HCT116 (cell line): ENCODE results near the gene CELF4. TPM values are rescaled to one million over a fixed set of nuclear protein-coding genes. Genes with fewer than 3 reads are reported as not detected.

ENCODE experiments used
- ATAC-seq: fragments of 200-7000 bp; cut with Tn5 transposase; 2 replicates; pipeline ENCODE4 v1.9.1; 2020; ENCODE audit warnings: mild to moderate bottlenecking, moderate library complexity
- BruUV-seq: library from RNA; stranded (reverse); fragments of 400-500 nt; replicated peaks from 2 replicates; lab custom pipeline; 2021; lab: Mats Ljungman, UMichigan
- CTCF ChIA-PET: fragments of 300-600 bp; sonication (Branson Sonifier 250); formaldehyde crosslinking; loops from one replicate; lab custom pipeline; 2021; ENCODE audit warnings: antibody characterized with exemption; lab: Charles Lee
- POLR2A ChIA-PET: fragments of 300-600, 350-600 bp; sonication (Branson Sonifier 250); formaldehyde crosslinking; loops from one replicate; lab custom pipeline; 2021; ENCODE audit warnings: antibody characterized with exemption; lab: Charles Lee
- RAD21 ChIA-PET, 2 experiments: fragments of 300-600 bp; sonication (Branson Sonifier 250); formaldehyde crosslinking; loops; one replicate each; lab custom pipeline; 2023; ENCODE audit warnings: low total read pairs in 2 of 2; ENCODE audit not compliant: uncharacterized antibody in 2 of 2, unreplicated experiment in 2 of 2, low non-redundant PET in 1 of 2; lab: Charles Lee
- DNase-seq: peaks from one replicate; pipeline ENCODE4 v3.0.0-alpha.2; 2010; ENCODE audit warnings: low read depth, low spot score
- H2AFZ ChIP-seq: fragments of 200-600 bp; shearing (Covaris generic), sonication (generic); 2 replicates; pipeline ENCODE4 v1.6.1; 2017; ENCODE audit warnings: low read depth, mixed run types, mixed read lengths, antibody characterized with exemption, low read length; ENCODE audit not compliant: poor library complexity, severe bottlenecking
- H3K27ac ChIP-seq: 2 replicates; pipeline ENCODE4 v1.5.1; 2012; ENCODE audit warnings: low read depth, low read length
- H3K27me3 ChIP-seq: fragments of 200-600 bp; sonication (generic); 2 replicates; pipeline ENCODE4 v1.6.1; 2016; ENCODE audit warnings: mixed run types, low read length, mixed read lengths; ENCODE audit not compliant: insufficient read depth
- H3K36me3 ChIP-seq, 2 experiments: fragments of 200-500 bp in 1 of 2; fragments of 200-600 bp in 1 of 2; sonication (Bioruptor generic) in 1 of 2; sonication (generic) in 1 of 2; 2 replicates each; pipeline versions ENCODE4 v1.5.1 to v1.6.1; 2014 to 2016; ENCODE audit warnings: low read length in 2 of 2, inconsistent platforms in 1 of 2, mixed read lengths in 1 of 2, mixed run types in 1 of 2; ENCODE audit not compliant: insufficient read depth in 2 of 2, control insufficient read depth in 1 of 2
- H3K4me1 ChIP-seq, 2 experiments: fragments of 200-600 bp in 1 of 2; sonication (generic) in 1 of 2; 2 replicates each; pipeline versions ENCODE4 v1.5.1 to v1.6.1; 2012 to 2017; ENCODE audit warnings: low read length in 2 of 2, inconsistent platforms in 1 of 2, mild to moderate bottlenecking in 1 of 2, mixed read lengths in 1 of 2, mixed run types in 1 of 2, moderate library complexity in 1 of 2; ENCODE audit not compliant: insufficient read depth in 2 of 2, control insufficient read depth in 1 of 2
- H3K4me2 ChIP-seq: fragments of 200-600 bp; sonication (generic); 2 replicates; pipeline ENCODE4 v1.6.1; 2017; ENCODE audit warnings: mixed run types, low read length, mixed read lengths
- H3K4me3 ChIP-seq, 2 experiments: fragments of 200-600 bp in 1 of 2; sonication (generic) in 1 of 2; replicated peaks in 1 of 2; 2 replicates each; pipeline ENCODE4 v1.5.1; 2011 to 2016; ENCODE audit warnings: low read length in 2 of 2, control low read depth in 1 of 2, low read depth in 1 of 2, mild to moderate bottlenecking in 1 of 2, mixed read lengths in 1 of 2, mixed run types in 1 of 2
- H3K79me2 ChIP-seq: fragments of 200-600 bp; sonication (generic); 2 replicates; pipeline ENCODE4 v1.6.1; 2017; ENCODE audit warnings: mild to moderate bottlenecking, mixed run types, low read length, moderate library complexity, mixed read lengths; ENCODE audit not compliant: insufficient read depth
- H3K9ac ChIP-seq: fragments of 200-600 bp; sonication (generic); 2 replicates; pipeline ENCODE4 v1.6.1; 2016; ENCODE audit warnings: low read length, mixed read lengths
- H3K9me2 ChIP-seq: fragments of 200-600 bp; sonication (generic), shearing (Covaris generic); 2 replicates; pipeline ENCODE4 v1.6.1; 2017; ENCODE audit warnings: mixed run types, mild to moderate bottlenecking, moderate library complexity; ENCODE audit not compliant: insufficient read depth
- H3K9me3 ChIP-seq, 2 experiments: fragments of 200-500 bp in 1 of 2; fragments of 200-600 bp in 1 of 2; sonication (Bioruptor generic) in 1 of 2; sonication (generic) in 1 of 2; 2 replicates each; pipeline ENCODE4 v1.6.1; 2014 to 2017; ENCODE audit warnings: low read length in 2 of 2, mixed read lengths in 2 of 2, inconsistent platforms in 1 of 2, low read depth in 1 of 2, mild to moderate bottlenecking in 1 of 2, mixed run types in 1 of 2, moderate library complexity in 1 of 2; ENCODE audit not compliant: control insufficient read depth in 1 of 2, insufficient read depth in 1 of 2
- H4K20me1 ChIP-seq: fragments of 200-600 bp; sonication (generic), shearing (Covaris generic); 2 replicates; pipeline ENCODE4 v1.6.1; 2017; ENCODE audit warnings: mixed run types, mild to moderate bottlenecking, moderate library complexity; ENCODE audit not compliant: insufficient read depth
- ATF3 ChIP-seq: IDR thresholded peaks from 2 replicates; pipeline ENCODE4 v1.6.1; 2012
- CEBPB ChIP-seq: IDR thresholded peaks from 2 replicates; pipeline ENCODE4 v1.6.1; 2012; ENCODE audit warnings: low read depth
- EGR1 ChIP-seq: IDR thresholded peaks from 2 replicates; pipeline ENCODE4 v1.6.1; 2012; ENCODE audit warnings: low read depth
- EZH2 ChIP-seq: fragments of 200-600 bp; sonication (generic); IDR thresholded peaks from 2 replicates; pipeline ENCODE4 v1.6.1; 2017; ENCODE audit warnings: antibody characterized with exemption, mixed run types
- EZH2phosphoT487 ChIP-seq: fragments of 200-600 bp; IDR thresholded peaks from 2 replicates; pipeline ENCODE4 v1.6.1; 2018; ENCODE audit warnings: antibody characterized with exemption, borderline replicate concordance
- JUND ChIP-seq: IDR thresholded peaks from 2 replicates; pipeline ENCODE4 v1.6.1; 2012
- MAX ChIP-seq: IDR thresholded peaks from 2 replicates; pipeline ENCODE4 v1.6.1; 2012
- POLR2A ChIP-seq: IDR thresholded peaks from 2 replicates; pipeline ENCODE4 v1.7.0; 2011; ENCODE audit warnings: borderline replicate concordance; ENCODE audit not compliant: insufficient read depth, insufficient read length; ENCODE audit errors: extremely low read depth
- RAD21 ChIP-seq: IDR thresholded peaks from 2 replicates; pipeline ENCODE4 v1.6.1; 2012; ENCODE audit warnings: low read depth, mild to moderate bottlenecking
- REST ChIP-seq: IDR thresholded peaks from 2 replicates; pipeline ENCODE4 v1.6.1; 2012; ENCODE audit warnings: low read depth
- SIN3A ChIP-seq: IDR thresholded peaks from 2 replicates; pipeline ENCODE4 v1.6.1; 2012; ENCODE audit warnings: low read depth
- SP1 ChIP-seq: IDR thresholded peaks from 2 replicates; pipeline ENCODE4 v1.6.1; 2012; ENCODE audit warnings: low read depth
- SRF ChIP-seq: IDR thresholded peaks from 2 replicates; pipeline ENCODE4 v1.6.1; 2012; ENCODE audit warnings: low read depth
- TCF7L2 ChIP-seq: IDR thresholded peaks from 2 replicates; pipeline ENCODE4 v1.7.0; 2011; ENCODE audit warnings: borderline replicate concordance, inconsistent platforms; ENCODE audit not compliant: insufficient read depth, insufficient read length; ENCODE audit errors: extremely low read depth
- YY1 ChIP-seq: IDR thresholded peaks from 2 replicates; pipeline ENCODE4 v1.6.1; 2011; ENCODE audit warnings: low read length, low read depth, moderate library complexity, mild to moderate bottlenecking; ENCODE audit not compliant: insufficient replicate concordance; ENCODE audit errors: extremely low read depth
- ZBTB33 ChIP-seq: IDR thresholded peaks from 2 replicates; pipeline ENCODE4 v1.6.1; 2011; ENCODE audit warnings: mild to moderate bottlenecking, low read length, moderate library complexity; ENCODE audit not compliant: insufficient replicate concordance; ENCODE audit errors: extremely low read depth
- ZNF274 ChIP-seq: fragments of 200-500 bp; sonication (Bioruptor generic); IDR thresholded peaks from 2 replicates; pipeline ENCODE4 v1.6.1; 2014; ENCODE audit warnings: mild to moderate bottlenecking, low read depth, low read length, inconsistent platforms
- intact Hi-C: fragments of 100-400 bp; cut with micrococcal nuclease; formaldehyde crosslinking; loops from 2 replicates; pipeline ENCODE4 v1.10.0; 2022
- total RNA-seq: library from RNA; stranded (reverse); gene quantifications from one replicate; pipeline ENCODE4 v1.2.1, GENCODE V29; 2021; ENCODE audit not compliant: unreplicated experiment

CELF4 gene
- total RNA-seq, 1 experiment from 2014 or later, result not detected

DNA sequence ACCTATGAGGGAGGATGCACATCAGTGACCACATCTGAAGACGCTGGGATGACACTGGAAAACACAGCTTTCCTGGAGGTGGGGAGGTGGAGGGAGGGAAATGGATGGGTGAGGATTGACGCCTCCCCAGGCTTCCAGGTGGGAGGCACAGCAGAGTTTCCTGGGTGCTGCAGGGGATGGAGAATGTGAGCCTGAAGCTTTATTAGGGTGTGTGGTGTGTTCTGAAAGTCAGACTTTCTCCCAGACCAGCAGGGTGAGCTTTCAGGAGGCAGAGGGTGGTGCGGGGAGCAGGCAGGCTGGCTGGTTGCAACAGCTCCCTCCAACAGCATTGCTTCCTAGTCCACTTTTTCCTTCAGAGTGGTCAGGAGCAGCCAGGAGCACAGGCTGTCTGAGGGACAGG lies 263.1 kb downstream of the CELF4 start:
- no peaks in the 10 kb centered on the region for H3K9me3 ChIP-seq
- no peak overlapping the region for H3K27ac ChIP-seq
- ChIA-PET POLR2A (no interaction called here), CTCF (no interaction called here), RAD21 (no interaction called here)
- H3K4me1 ChIP-seq, result peaks cover 13% of the 10 kb centered on the region in 2 experiments
- DNase-seq (no peak), ATAC-seq (no peak)
- H2AFZ ChIP-seq, result no peak overlapping the region
- no TSS peak for BruUV-seq
- TF ChIP-seq SIN3A (no peak), REST (no peak), SP1 (no peak), EGR1 (no peak), RAD21 (no peak), MAX (no peak), JUND (no peak), ATF3 (no peak), YY1 (no peak), EZH2 (no peak), ZBTB33 (no peak), CEBPB (no peak), TCF7L2 (no peak), ZNF274 (no peak), EZH2phosphoT487 (no peak), POLR2A (no peak), SRF (no peak)
- no peaks in the 10 kb centered on the region for H3K36me3 ChIP-seq
- intact Hi-C loops, result no loop called here
- no peaks in the 10 kb centered on the region for H3K27me3 ChIP-seq
- H3K79me2 ChIP-seq, result no peaks in the 10 kb centered on the region
- H3K4me3 ChIP-seq, result no peak overlapping the region
- H4K20me1 ChIP-seq, result no peaks in the 10 kb centered on the region
- no peaks in the 10 kb centered on the region for H3K9me2 ChIP-seq
- H3K4me2 ChIP-seq, result no peak overlapping the region
- no peak overlapping the region for H3K9ac ChIP-seq
